ENCODE results near the gene SLC25A21. TPM values are rescaled to one million over a fixed set of nuclear protein-coding genes. Genes with fewer than 3 reads are reported as not detected.
"Not testable (repeated sequence)": the region's sequence is repeated elsewhere in the genome, so short reads cannot be mapped to it uniquely, and the experiment has no call there.

SLC25A21 gene
- total and polyA plus RNA-seq, 2 donors (not counting 1 experiment from before 2014, with no cell fraction given): 0.50 to 0.62 TPM

DNA sequence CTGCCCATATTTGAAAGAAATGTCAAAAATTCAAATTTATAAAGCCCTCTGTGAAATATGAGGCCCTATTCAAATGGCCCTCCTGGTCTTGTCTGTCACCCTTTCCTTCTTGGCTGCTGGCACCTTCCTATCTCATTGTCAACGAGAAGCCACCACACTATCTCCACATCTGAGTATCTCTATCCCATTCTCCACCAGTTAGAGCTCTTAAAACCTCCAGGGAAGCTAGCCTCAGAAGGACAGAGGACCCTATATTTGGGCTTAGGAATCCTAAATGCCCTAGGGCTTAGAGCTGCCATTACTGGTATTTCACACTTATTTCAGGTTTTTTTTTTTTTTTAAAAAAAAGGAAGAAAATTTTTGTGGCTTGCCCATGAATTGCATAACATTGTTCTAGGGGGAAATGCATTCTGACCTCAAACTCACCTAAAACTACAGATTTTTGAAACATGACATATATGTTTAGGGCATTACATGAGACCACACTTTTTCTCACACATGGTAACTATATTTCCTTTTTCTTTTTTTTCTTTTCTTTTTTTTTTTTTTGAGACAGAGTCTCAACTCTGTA is 25.0 kb downstream of the SLC25A21 start:
- Histone ChIP-seq H3K4me2 (ENCODE audit: extremely low read depth, insufficient read depth, low read length) (no peak overlapping the region), H3K79me2 (ENCODE audit: control insufficient read depth, insufficient read depth, low read length) (no peaks in the 10 kb centered on the region), H3K9ac (ENCODE audit: insufficient read depth, low read length) (no peak overlapping the region), H2AFZ (ENCODE audit: low read length) (no peak overlapping the region), H3K27me3 (ENCODE audit: control insufficient read depth, insufficient read depth, low read length) (no peaks in the 10 kb centered on the region), H3K27ac (ENCODE audit: insufficient read depth, low read length) (no peak overlapping the region), H3K4me1 (ENCODE audit: control insufficient read depth, extremely low read depth, insufficient read depth, low read length) (no peaks in the 10 kb centered on the region), H3K9me3 (ENCODE audit: control insufficient read depth, insufficient read depth, low read depth, low read length) (no peaks in the 10 kb centered on the region), H4K20me1 (ENCODE audit: control insufficient read depth, extremely low read depth, insufficient read depth, low read length) (no peaks in the 10 kb centered on the region), H3K4me3 (replicated peaks in 1 of 4; ENCODE audit: control extremely low read depth in 1 of 4, insufficient read depth in 1 of 4, low read depth in 3 of 4, low read length in 4 of 4) (no peak overlapping the region), H3K36me3 (ENCODE audit: control insufficient read depth, insufficient read depth, low read length) (no peaks in the 10 kb centered on the region)
- DNase-seq (ENCODE audit: low read depth in 2 of 2): peak in 1 of 2 donors; percentile 45
- TF ChIP-seq CTCF (conservative IDR thresholded peaks at IDR 0.05 in 1 of 2, IDR thresholded peaks at IDR 0.05 in 1 of 2; ENCODE audit: low read depth in 1 of 2, low read length in 2 of 2): no peak
- no peak for TF ChIP-seq EZH2 (IDR thresholded peaks at IDR 0.05; ENCODE audit: low read length, missing control alignments)

DNA sequence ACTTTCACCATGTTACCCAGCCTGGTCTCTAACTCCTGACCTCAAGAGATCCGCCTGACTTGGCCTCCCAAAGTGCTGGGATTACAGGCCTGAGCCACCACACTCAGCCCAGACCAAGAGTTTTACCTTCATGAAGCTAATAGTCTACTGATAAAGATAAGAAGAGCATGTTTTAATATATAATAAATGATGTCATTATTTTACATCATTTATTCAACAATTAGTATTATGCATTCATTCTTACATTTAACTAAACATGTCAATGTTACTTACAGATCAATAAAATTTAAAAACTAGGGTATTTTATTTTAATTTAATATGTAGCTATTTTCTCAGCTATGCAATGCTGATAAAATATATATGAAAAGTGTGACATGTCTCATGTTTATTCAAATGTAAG is 26.0 kb downstream of the SLC25A21 start:
- H3K27me3 ChIP-seq (ENCODE audit: control insufficient read depth, insufficient read depth, low read length); H3K79me2 ChIP-seq (ENCODE audit: control insufficient read depth, insufficient read depth, low read length); H2AFZ ChIP-seq (ENCODE audit: low read length); H3K4me2 ChIP-seq (ENCODE audit: extremely low read depth, insufficient read depth, low read length); H3K4me1 ChIP-seq (ENCODE audit: control insufficient read depth, extremely low read depth, insufficient read depth, low read length); H3K36me3 ChIP-seq (ENCODE audit: control insufficient read depth, insufficient read depth, low read length); H3K4me3 ChIP-seq (replicated peaks in 1 of 4; ENCODE audit: control extremely low read depth in 1 of 4, insufficient read depth in 1 of 4, low read depth in 3 of 4, low read length in 4 of 4); H4K20me1 ChIP-seq (ENCODE audit: control insufficient read depth, extremely low read depth, insufficient read depth, low read length); DNase-seq (ENCODE audit: low read depth in 2 of 2); H3K9ac ChIP-seq (ENCODE audit: insufficient read depth, low read length); H3K27ac ChIP-seq (ENCODE audit: insufficient read depth, low read length); H3K9me3 ChIP-seq (ENCODE audit: control insufficient read depth, insufficient read depth, low read depth, low read length): not testable (repeated sequence)

- Histone ChIP-seq H3K9ac (ENCODE audit: insufficient read depth, low read length) (no peak overlapping the region), H2AFZ (ENCODE audit: low read length) (no peak overlapping the region), H3K9me3 (ENCODE audit: control insufficient read depth, insufficient read depth, low read depth, low read length) (no peaks in the 10 kb centered on the region), H3K4me3 (replicated peaks in 1 of 4; ENCODE audit: control extremely low read depth in 1 of 4, insufficient read depth in 1 of 4, low read depth in 3 of 4, low read length in 4 of 4) (no peak overlapping the region), H3K27me3 (ENCODE audit: control insufficient read depth, insufficient read depth, low read length) (no peaks in the 10 kb centered on the region), H3K4me1 (ENCODE audit: control insufficient read depth, extremely low read depth, insufficient read depth, low read length) (no peaks in the 10 kb centered on the region), H3K36me3 (ENCODE audit: control insufficient read depth, insufficient read depth, low read length) (no peaks in the 10 kb centered on the region), H4K20me1 (ENCODE audit: control insufficient read depth, extremely low read depth, insufficient read depth, low read length) (no peaks in the 10 kb centered on the region), H3K27ac (ENCODE audit: insufficient read depth, low read length) (no peak overlapping the region), H3K79me2 (ENCODE audit: control insufficient read depth, insufficient read depth, low read length) (no peaks in the 10 kb centered on the region), H3K4me2 (ENCODE audit: extremely low read depth, insufficient read depth, low read length) (no peak overlapping the region)
- no peak for TF ChIP-seq EZH2 (IDR thresholded peaks at IDR 0.05; ENCODE audit: low read length, missing control alignments)
- no peak for DNase-seq (ENCODE audit: low read depth in 2 of 2)
These were observed 27.0 kb downstream of the SLC25A21 start for GRCh38 chr14:37145395-37145794.

DNA sequence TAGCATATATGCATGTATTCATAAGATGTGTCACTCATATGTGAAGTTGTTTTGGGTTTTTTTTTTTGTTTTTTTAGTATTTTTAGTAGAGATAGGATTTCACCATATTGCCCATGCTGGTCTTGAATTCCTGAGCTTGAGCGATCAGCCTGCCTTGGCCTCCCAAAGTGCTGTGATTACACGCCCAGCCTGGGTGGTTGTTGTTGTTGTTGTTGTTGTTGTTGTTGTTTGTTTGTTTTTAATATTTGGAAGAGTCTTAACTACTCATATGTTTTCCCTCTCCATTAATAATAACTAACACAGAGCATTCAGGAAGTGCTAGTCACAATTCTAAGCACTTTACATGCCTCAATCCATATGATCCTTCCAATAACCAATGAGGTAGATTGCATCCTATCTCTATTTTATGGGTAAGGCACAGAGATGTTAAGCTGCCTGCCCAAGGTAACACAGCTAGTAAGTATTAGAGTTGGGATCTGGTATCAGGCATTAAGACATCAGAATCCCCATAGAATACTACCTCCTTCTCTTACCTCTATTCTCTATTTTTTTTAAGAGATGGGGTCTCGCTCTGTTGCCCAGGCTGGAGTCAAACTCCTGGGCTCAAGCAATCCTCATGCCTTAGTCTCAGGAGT is 27.6 kb downstream of the SLC25A21 start:
- Histone ChIP-seq H3K9ac (ENCODE audit: insufficient read depth, low read length) (no peak overlapping the region), H3K27me3 (ENCODE audit: control insufficient read depth, insufficient read depth, low read length) (no peaks in the 10 kb centered on the region), H3K4me3 (replicated peaks in 1 of 4; ENCODE audit: control extremely low read depth in 1 of 4, insufficient read depth in 1 of 4, low read depth in 3 of 4, low read length in 4 of 4) (no peak overlapping the region), H3K79me2 (ENCODE audit: control insufficient read depth, insufficient read depth, low read length) (no peaks in the 10 kb centered on the region), H2AFZ (ENCODE audit: low read length) (no peak overlapping the region), H3K4me2 (ENCODE audit: extremely low read depth, insufficient read depth, low read length) (no peak overlapping the region), H3K4me1 (ENCODE audit: control insufficient read depth, extremely low read depth, insufficient read depth, low read length) (no peaks in the 10 kb centered on the region), H3K36me3 (ENCODE audit: control insufficient read depth, insufficient read depth, low read length) (no peaks in the 10 kb centered on the region), H3K27ac (ENCODE audit: insufficient read depth, low read length) (no peak overlapping the region), H4K20me1 (ENCODE audit: control insufficient read depth, extremely low read depth, insufficient read depth, low read length) (no peaks in the 10 kb centered on the region), H3K9me3 (ENCODE audit: control insufficient read depth, insufficient read depth, low read depth, low read length) (no peaks in the 10 kb centered on the region)
- TF ChIP-seq EZH2 (IDR thresholded peaks at IDR 0.05; ENCODE audit: low read length, missing control alignments): no peak
- no peak for TF ChIP-seq CTCF (conservative IDR thresholded peaks at IDR 0.05 in 1 of 2, IDR thresholded peaks at IDR 0.05 in 1 of 2; ENCODE audit: low read depth in 1 of 2, low read length in 2 of 2)
- DNase-seq (ENCODE audit: low read depth in 2 of 2): no peak
